GM21717 (cell line): ENCODE results near the gene ADAM12.

Source experiments
- ATAC-seq: cut with Tn5 transposase; IDR thresholded peaks from one replicate; pipeline ENCODE4 v1.9.1; 2021; ENCODE audit warnings: mild to moderate bottlenecking, moderate library complexity; ENCODE audit not compliant: unreplicated experiment

Gene ADAM12

DNA sequence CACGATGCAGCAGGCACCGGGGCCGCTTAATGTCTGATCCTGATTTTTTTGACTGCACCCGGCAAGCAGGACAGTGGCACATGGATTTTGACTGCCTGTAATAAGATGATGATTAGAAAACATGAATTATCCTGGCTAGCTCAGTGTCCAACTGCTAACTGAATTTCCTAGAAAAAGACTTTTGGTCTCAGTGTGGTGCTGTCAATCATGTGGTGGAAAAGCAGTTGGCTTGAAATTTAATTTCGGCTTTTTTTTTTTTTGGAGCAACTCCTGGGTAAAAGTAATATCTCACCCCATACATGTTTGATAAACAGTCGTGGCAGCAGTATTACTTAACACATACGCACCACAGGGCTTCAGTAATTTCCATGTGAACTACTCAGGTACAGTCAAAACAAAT is 264.2 kb downstream of the ADAM12 start:
- no peak for ATAC-seq

- no peak for ATAC-seq
These were observed 264.8 kb downstream of the ADAM12 start for GRCh38 chr10:126123466-126123865.

DNA sequence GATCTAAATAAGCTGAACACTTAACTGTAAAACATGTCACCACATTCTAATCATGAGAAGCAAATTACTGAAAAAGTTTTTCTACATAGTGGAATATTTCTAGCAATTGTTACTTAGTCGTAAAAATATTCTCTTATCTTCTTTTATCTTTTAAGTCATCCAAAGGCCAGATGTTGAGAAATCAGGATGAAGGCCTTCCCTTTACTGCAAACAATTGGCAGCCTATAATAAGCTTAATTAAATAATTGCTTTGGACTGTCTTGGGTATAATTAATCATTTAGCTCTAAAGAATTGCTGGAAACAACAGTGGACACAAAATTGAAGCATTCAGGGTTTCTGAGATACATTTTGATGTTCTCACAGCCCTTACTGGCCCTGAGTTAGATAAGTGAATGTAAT is 265.4 kb downstream of the ADAM12 start:
- no peak for ATAC-seq

- no peak for ATAC-seq
These were observed 268.7 kb downstream of the ADAM12 start for GRCh38 chr10:126119599-126119998.

DNA sequence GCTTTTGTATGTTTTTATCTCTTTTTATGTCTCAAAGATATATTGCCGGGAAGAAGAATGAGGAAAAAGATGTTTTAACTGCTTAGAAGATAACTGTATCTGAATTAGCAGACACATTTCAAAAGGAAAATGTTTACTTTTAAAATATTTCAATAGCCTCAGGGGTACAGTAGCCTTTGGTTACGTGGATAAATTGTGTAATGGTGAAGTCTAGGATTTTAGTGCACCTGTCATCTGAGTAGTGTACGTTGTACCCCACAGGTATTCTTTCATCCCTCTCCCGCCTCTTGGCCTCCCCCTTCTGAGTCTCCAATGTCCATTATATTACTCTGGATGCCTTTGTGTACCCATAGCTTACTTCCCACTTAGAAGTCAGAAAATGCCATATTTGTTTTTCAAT is 269.8 kb downstream of the ADAM12 start:
- ATAC-seq = no peak

DNA sequence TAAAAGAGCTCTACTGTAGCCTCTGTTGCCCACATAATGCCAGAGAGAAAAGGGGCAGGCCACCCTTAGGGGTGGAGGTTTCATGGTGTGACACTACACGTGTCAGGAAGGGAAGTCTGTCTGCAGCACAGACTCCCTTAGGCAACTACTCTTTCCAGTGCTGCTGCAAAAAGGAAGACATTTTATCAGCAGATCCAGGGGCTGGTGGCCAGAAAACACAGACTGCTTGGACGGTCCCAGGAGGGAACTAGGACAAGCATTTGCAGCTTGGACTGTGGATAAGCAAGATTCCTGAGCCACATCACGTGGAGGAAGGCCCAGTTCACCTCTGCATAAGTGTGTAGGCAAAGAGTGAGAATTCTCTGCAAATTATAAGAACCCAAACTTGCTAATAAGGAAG is 271.1 kb downstream of the ADAM12 start:
- no peak for ATAC-seq

GRCh38 chr10:126115886-126116285 is 272.4 kb downstream of the ADAM12 start:
- no peak for ATAC-seq

DNA sequence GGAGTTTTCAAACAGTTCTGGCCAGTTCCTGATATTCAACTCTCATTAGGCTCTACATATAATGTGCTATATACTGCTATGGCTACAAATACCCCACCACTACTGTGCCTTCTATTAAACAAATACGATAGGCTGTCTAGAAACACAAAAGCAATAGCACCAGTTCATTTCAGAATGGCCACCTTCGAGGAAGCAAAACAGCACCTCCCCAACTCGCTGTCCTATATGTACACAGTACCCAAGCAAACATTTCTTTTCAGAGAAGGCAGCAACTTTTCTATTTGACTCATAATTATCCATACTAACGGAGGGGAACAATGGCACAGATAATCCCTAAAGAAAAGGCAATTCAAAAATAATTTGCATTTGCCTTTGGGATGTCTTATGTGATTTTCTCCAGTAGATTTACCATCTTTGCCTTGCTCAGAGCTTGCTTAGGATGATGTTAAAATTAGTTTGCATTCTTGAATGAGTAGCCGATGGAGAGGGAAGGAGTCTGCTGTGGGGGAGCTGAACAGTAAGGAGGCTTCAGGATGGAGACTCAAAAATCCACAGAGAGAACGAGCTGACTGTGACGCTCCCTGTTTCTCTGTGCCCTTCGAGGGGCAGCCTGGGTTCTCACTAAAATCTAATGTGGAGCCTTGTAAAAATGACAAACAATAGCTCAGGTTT is 273.3 kb downstream of the ADAM12 start:
- ATAC-seq = no peak

DNA sequence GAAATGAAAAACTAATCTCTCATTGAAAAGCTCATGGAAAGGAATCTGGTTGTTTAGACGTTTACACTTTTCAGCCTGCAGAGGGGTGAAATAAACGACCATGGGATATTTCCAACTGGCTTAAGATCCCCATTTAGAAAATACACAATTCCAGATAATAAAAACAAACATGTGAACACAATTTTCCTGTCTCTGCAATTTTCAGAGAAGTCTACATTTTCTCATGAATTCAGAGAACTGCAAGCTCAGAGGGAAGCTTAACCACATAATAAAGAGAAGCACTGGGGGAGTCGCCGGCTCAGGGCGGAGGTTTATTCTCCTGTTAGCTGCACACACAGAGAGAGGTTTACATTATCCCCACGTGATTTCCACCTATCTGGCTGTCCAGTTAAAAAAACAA is 276.8 kb downstream of the ADAM12 start:
- no peak for ATAC-seq

- no peak for ATAC-seq
These were observed 277.6 kb downstream of the ADAM12 start for GRCh38 chr10:126110489-126111180.

DNA sequence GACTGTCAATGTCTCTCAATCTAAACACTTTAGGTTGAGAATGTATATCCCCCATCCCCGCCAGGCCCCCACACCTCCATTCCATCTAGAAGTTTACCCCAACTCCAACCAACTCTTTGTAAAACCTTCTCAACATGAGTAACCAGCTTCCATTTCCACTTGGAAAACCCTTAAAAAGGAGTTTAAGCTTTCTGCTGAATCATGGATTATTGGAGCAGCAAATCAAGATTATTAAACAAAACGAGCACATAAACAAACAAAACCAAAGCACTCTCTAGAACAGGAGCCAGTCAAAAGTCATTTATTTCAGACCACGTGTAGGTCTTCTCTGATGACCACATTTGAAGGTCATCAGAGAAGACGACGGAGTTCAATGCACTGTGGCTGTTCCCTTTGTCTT is 278.4 kb downstream of the ADAM12 start:
- ATAC-seq = no peak

DNA sequence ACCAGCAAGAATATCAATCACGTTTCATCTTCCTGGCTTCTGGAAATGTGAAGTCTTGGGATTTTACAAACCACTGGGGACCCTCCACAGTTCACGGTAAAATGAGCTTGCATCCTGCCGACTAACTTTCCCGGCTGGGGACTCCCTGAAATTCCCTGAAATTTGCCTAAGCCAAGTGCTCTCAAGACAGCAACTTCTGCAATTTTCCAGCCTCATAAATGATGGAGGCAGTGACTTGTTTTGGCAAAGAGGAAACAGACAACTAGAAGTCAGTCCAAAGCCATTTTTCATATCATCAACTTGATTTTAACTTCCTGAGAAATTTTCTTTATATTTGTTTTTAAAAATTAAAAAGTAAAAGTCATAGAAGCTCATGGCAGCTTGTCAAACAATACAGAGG is 279.6 kb downstream of the ADAM12 start:
- no peak for ATAC-seq

DNA sequence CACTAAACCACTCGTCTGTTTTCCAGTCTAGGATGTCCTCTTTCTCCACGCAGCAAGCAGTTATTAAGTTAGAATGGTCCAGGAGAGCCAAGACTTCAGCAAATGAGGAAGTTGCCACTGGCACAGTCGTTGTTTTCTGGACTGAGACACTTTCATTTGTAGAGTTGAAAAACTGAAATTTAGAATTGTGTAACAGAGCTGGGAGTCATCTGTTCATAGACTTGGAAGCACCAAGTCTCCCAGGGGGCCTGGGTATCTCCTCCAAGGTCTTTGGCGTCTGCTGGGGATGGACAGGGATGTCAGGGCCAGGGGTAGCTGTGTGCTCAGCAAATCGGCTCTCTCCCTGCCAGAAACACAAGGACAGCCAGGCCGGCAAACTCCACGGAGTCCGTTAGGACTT is 283.5 kb downstream of the ADAM12 start:
- no peak for ATAC-seq

GRCh38 chr10:126102636-126103035 is 285.6 kb downstream of the ADAM12 start:
- no peak for ATAC-seq

DNA sequence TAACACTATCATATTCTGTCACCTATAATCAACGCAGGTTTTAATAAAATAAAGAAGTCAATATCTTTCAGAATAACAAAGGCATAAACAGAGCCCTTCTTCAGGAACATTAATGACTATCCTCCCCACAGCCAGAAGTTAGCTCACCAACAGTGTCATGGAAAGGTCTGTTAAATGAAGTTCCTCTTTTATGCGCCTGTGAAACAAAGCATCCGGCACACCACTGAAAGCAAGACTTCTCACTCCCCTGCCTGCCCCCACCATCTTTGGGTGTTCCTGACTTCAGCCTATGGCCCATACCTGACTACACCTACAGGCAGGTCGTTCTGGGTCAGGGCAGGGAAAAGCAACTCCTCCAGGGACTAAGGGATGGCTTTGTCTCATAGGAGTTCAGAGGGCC is 286.5 kb downstream of the ADAM12 start:
- ATAC-seq = peak; percentile 87

DNA sequence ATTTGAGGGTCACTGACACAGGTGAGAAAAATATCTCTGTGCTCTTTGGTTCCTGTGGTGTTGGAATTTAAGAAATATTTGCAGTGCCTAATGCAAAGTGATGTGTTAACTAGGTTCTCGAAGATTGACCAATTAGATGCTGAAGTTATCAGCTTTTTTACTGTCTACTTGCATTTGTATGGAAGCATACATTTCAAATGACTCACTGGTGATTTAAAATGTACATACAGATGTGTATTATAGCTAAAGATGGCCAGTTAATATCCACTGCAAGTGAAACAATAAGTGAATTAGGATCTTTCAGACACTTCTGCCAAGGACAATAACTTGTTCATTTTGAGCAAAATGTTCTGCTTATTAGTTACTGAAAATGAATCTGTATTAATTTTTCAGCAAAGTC is 287.0 kb downstream of the ADAM12 start:
- ATAC-seq = no peak

GRCh38 chr10:126099366-126099765 is 288.9 kb downstream of the ADAM12 start:
- no peak for ATAC-seq

DNA sequence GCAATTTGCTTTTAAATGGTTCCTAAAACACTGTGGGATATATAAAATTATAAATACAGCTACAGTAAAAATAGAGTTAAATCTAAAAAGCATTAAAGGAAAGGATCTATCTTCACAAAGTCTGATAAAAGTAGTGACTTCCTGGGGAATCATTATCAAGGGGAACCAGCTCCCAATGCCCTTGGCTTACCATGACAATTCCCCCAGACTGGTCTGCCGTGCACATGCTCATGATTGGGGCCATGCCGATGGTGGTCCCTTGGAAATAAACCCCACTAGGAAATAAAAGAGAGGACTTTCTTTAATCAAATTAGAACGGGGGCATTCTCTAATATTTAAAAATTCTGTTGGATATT is 290.1 kb downstream of the ADAM12 start:
- no peak for ATAC-seq

- no peak for ATAC-seq
These were observed 290.6 kb downstream of the ADAM12 start for GRCh38 chr10:126097558-126098225.

DNA sequence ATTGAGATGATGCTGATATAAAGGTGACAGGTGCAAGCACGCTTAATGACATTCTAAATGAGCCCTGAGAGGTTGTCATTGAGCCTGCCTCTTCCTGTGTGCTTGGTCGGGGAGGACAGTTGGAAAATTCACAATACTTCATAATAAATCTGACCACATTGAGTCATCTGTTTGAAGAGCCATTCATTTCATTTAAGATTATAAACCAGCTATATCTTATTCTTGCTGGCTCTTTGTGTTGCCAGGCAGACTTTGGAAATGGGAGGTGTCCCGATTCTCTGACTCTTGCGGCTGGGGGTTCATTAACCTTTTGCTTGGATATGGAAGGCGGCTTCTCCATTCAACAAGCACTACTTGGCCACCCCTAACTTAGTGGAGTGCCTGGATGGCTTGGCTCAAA is 293.7 kb downstream of the ADAM12 start:
- no peak for ATAC-seq

- no peak for ATAC-seq
These were observed 295.7 kb downstream of the ADAM12 start for GRCh38 chr10:126092366-126093215.
